Measurements from ENCODE around the gene SERHL2.
"Not testable (repeated sequence)": the region's sequence is repeated elsewhere in the genome, so short reads cannot be mapped to it uniquely, and the experiment has no call there.

The SERHL2 gene

GRCh38 chr22:42562684-42563083 is 8.9 kb downstream of the SERHL2 start:
- H3K4me3 ChIP-seq (ENCODE audit: low read depth, low read length) = no peak overlapping the region
- DNase-seq (ENCODE audit: low read depth) = no peak
- no peak for TF ChIP-seq CTCF (conservative IDR thresholded peaks at IDR 0.05; ENCODE audit: low read depth, low read length)

GRCh38 chr22:42563943-42564342 is 10.2 kb downstream of the SERHL2 start:
- not testable (repeated sequence) for H3K4me3 ChIP-seq (ENCODE audit: low read depth, low read length); DNase-seq (ENCODE audit: low read depth)

DNA sequence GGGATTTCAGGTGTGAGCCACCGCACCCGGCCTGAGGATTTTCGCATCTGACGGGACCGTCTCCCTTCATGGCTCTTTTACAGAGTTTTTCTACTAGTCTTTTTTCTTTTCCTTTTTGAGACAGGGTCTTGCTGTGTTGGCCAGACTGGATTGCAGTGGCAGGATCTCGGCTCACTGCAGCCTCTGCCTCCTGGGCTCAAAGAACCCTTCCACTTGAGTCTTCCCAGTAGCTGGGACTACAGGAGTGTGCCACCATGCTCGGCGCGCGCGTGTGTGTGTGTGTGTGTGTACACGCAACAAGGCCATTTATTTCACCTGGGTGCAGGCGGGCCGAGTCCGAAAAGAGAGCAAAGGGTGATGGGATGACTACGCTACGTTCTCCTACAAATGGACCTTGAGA is 10.9 kb downstream of the SERHL2 start:
- TF ChIP-seq CTCF (conservative IDR thresholded peaks at IDR 0.05; ENCODE audit: low read depth, low read length) = no peak
- no peak overlapping the region for H3K4me3 ChIP-seq (ENCODE audit: low read depth, low read length)
- no peak for DNase-seq (ENCODE audit: low read depth)

DNA sequence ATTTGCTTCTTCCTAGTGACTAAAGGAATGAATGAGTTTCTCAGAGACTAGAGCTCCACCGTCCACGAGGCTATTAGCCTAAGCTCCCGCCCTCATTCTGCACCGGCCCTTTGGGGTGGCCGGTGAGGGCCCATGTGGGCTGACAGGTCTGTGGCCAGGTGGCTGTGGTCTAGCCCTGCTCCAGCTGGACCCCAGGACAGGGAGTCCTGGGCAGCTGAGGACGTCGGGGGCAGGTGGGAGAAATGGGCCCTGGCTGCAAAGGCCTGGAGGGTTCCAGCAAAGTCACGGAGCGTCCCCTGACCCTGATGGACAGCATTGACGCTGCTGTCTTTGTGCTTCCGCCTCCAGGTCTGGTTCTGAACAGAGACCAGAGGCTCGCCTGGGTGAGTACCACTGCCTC is 12.2 kb downstream of the SERHL2 start:
- no peak for DNase-seq (ENCODE audit: low read depth)
- TF ChIP-seq CTCF (conservative IDR thresholded peaks at IDR 0.05; ENCODE audit: low read depth, low read length) = no peak

DNA sequence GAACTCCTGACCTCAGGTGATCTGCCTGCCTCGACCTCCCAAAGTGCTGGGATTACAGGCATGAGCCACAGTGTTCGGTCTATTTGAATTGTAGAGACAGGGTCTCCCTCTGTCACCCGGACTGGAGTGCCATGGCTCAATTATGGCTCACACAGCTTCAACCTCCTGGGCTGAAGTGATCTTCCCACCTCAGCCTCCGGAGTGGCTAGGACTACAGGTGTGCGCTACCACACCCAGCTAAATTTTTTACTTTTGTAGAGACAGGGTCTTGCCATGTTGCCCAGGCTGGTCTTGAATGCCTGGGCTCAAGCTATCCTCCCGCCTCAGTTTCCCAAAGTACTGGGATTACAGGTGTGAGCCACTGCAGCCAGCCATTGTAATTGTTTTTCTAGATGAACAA is 14.2 kb downstream of the SERHL2 start:
- not testable (repeated sequence) for DNase-seq (ENCODE audit: low read depth); H3K4me3 ChIP-seq (ENCODE audit: low read depth, low read length)

More for the DNA sequence above, 12.2 kb downstream of the SERHL2 start:
- H3K4me3 ChIP-seq (ENCODE audit: low read depth, low read length) = no peak overlapping the region

GRCh38 chr22:42570580-42570979 is 16.8 kb downstream of the SERHL2 start:
- not testable (repeated sequence) for H3K4me3 ChIP-seq (ENCODE audit: low read depth, low read length); DNase-seq (ENCODE audit: low read depth)

GRCh38 chr22:42571068-42571467 is 17.3 kb downstream of the SERHL2 start:
- not testable (repeated sequence) for DNase-seq (ENCODE audit: low read depth)

DNA sequence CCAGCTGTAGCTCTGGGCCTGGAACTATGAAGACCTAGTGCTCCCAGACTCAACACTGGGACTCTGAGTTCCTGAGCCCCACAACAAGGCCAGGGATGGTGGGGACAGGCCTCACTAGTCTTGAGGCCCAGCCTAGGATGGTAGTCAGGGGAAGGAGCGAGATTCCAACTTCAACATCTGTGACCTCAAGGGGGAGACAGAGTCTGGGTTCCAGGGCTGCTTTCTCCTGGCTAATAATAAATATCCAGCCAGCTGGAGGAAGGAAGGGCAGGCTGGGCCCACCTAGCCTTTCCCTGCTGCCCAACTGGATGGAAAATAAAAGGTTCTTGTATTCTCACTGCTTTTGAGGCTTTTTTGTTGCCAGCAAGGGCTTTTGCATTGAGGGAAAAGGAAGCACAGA is 20.3 kb downstream of the SERHL2 start:
- not testable (repeated sequence) for H3K4me3 ChIP-seq (ENCODE audit: low read depth, low read length)
- DNase-seq (ENCODE audit: low read depth) = peak; percentile 26
- TF ChIP-seq CTCF (conservative IDR thresholded peaks at IDR 0.05; ENCODE audit: low read depth, low read length) = peak; percentile 12

More at GRCh38 chr22:42571068-42571467, 17.3 kb downstream of the SERHL2 start:
- not testable (repeated sequence) for H3K4me3 ChIP-seq (ENCODE audit: low read depth, low read length)

GRCh38 chr22:42574468-42574867 is 20.7 kb downstream of the SERHL2 start:
- DNase-seq (ENCODE audit: low read depth); H3K4me3 ChIP-seq (ENCODE audit: low read depth, low read length): not testable (repeated sequence)

- not testable (repeated sequence) for DNase-seq (ENCODE audit: low read depth); H3K4me3 ChIP-seq (ENCODE audit: low read depth, low read length)
Measured at GRCh38 chr22:42575996-42576574, 22.3 kb downstream of the SERHL2 start.

DNA sequence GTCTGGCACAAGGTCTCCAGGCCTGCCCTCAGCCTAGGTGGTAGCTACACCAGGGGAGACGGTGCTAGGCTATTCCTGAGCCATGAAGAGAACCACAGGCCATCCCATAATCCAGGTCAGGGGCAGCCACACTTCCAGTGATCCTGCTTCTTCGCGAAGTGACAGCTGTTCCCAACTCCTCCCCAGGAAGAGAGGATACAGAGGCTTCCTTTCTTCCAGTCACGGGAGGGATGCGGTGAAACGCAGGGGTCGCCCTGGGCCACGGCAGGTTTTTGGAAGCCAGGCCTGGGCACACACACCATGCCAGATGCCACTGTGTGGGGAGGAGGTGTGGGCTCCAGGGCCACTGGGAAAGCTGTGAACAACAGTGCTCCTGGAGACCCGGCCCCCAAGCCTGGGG is 23.4 kb downstream of the SERHL2 start:
- H3K4me3 ChIP-seq (ENCODE audit: low read depth, low read length); DNase-seq (ENCODE audit: low read depth): not testable (repeated sequence)

All from choroid plexus epithelial cell (primary cell).